Central memory CD8-positive, alpha-beta T cell (primary cell): Measurements from ENCODE around the gene MAGI3.

Experiments
- ATAC-seq: fragments of 150-1000 bp; cut with Tn5 transposase; replicated peaks from 2 replicates; pipeline ENCODE4 v1.10.0; 2022; ENCODE audit warnings: mild to moderate bottlenecking, moderate FRiP score, moderate number of reproducible peaks; ENCODE audit not compliant: poor library complexity, severe bottlenecking; ENCODE audit errors: extremely low read depth
- DNase-seq, 2 donors: peaks; one replicate each; pipeline ENCODE4 v3.0.0; 2021; ENCODE audit warnings: low spot score in 2 of 2
- H3K27ac Mint-ChIP-seq: one replicate; pipeline ENCODE4 v1.8.0; 2022; ENCODE audit warnings: low read depth, mild to moderate bottlenecking, moderate library complexity, mixed read lengths
- H3K27me3 Mint-ChIP-seq: one replicate; pipeline ENCODE4 v1.8.0; 2022; ENCODE audit warnings: mixed read lengths
- H3K36me3 Mint-ChIP-seq: one replicate; pipeline ENCODE4 v1.8.0; 2022; ENCODE audit warnings: mild to moderate bottlenecking, moderate library complexity, mixed read lengths; ENCODE audit not compliant: insufficient read depth
- H3K4me1 Mint-ChIP-seq: one replicate; pipeline ENCODE4 v1.8.0; 2022; ENCODE audit warnings: mixed read lengths
- H3K4me3 Mint-ChIP-seq: one replicate; pipeline ENCODE4 v1.8.0; 2022; ENCODE audit warnings: mild to moderate bottlenecking, moderate library complexity, mixed read lengths
- H3K9me3 Mint-ChIP-seq: one replicate; pipeline ENCODE4 v1.8.0; 2022; ENCODE audit warnings: mixed read lengths

MAGI3 gene

DNA sequence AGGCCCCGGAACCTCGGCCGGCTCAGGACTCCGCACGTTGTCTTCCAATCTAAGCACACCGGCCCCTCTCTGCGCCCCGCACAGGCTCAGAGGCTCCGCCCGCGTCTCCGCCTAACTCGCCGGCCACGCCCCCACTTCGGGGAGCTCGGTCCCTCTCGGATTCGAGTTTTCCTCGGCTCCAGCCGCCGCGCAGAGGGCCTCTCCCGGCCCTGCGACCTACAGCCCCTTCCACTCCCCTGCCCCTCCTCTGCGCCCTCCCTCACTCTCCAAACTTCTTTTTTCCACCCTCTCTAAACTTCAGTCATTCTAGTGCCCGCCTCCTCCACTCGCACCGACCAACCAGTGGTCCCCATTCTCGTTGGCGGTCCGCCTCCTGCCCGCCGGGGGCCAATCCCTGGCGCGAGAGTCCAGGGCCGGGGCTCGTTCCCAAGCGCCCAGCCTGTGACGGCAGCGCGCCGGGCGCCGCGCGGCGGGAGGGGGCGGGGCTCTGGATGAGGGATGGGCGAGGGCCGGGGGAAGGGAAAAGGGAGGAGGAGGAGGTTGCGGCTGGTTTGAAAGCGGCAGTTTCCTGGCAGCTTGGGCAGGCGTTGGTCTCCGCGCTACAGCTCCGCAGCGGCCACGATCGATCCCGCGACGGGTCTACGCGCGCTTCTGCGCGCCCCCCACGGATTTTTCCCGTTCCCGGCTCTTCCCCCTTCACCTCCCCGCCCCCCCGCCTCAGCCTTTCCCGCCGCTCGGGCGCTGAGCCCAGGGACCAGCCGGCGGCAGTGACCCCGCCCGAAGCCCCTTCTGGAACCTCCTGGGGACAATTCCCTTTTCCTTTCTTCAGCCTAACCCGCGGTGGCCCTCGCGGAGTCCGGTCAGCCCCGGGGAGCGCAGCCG is at the start of gene MAGI3:
Gene MAGI3, plus strand, starts transcription at position 563 of the 882 bp plus-strand sequence. CDS start 519 bp downstream, outside the sequence.
- H3K27ac Mint-ChIP-seq, result no peak within 1 kb of the TSS
- DNase-seq (peak; percentile 78 to 79), ATAC-seq (peak; percentile 88)
- no peaks in the 10 kb centered on the region for H3K9me3 Mint-ChIP-seq
- H3K36me3 Mint-ChIP-seq, result peaks cover 2% of the 10 kb centered on the region
- peaks cover 23% of the 10 kb centered on the region for H3K4me1 Mint-ChIP-seq
- peaks cover 16% of the 10 kb centered on the region for H3K27me3 Mint-ChIP-seq
- peak within 1 kb of the TSS; percentile 84 for H3K4me3 Mint-ChIP-seq

DNA sequence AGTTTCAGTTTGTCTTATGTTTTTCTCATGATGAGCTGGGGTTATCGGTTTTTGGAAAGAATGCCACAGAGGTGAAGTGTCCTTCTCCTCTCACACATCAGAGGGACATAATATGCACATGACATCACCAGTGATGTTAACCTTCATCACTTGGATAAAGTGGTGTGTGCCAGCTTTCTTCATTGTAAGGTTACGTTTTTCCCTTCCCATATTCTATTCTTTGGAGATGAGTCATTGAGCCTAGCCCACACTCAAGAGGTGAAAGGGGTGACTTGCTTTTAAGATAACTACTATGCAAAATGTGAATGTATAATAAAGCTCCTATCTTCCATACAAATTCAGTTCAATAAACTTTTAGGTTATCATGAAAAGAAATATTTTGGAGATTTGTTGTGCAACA is 36.7 kb upstream of the MAGI3 start:
- Mint-ChIP-seq H3K4me3 (no peak overlapping the region), H3K4me1 (no peaks in the 10 kb centered on the region), H3K36me3 (no peaks in the 10 kb centered on the region), H3K27ac (no peak overlapping the region), H3K27me3 (peaks cover 11% of the 10 kb centered on the region), H3K9me3 (no peaks in the 10 kb centered on the region)
- DNase-seq (no peak), ATAC-seq (no peak)

DNA sequence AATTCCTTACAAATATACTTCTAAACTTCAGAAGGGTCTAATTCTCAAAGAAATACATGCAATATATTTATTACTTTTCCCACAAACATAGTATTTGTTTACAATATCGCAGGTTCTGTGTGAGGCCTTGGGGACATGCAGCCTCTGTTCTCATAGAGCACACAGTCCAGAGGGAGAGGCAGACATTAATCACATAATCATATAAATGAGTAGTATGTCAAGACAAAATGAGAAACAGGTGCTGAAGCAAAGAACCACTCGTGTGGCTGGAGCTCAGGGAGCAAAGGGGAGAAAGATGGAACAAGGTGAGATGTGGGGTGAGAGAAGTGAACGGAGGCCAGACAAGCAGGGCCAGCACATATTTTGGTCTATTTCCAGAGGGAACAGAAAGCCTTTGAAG is 26.4 kb upstream of the MAGI3 start:
- H3K27me3 Mint-ChIP-seq, result peaks cover 6% of the 10 kb centered on the region
- DNase-seq (no peak), ATAC-seq (no peak)
- no peaks in the 10 kb centered on the region for H3K4me1 Mint-ChIP-seq
- no peak overlapping the region for H3K4me3 Mint-ChIP-seq
- H3K9me3 Mint-ChIP-seq, result no peaks in the 10 kb centered on the region
- no peak overlapping the region for H3K27ac Mint-ChIP-seq
- H3K36me3 Mint-ChIP-seq, result no peaks in the 10 kb centered on the region

DNA sequence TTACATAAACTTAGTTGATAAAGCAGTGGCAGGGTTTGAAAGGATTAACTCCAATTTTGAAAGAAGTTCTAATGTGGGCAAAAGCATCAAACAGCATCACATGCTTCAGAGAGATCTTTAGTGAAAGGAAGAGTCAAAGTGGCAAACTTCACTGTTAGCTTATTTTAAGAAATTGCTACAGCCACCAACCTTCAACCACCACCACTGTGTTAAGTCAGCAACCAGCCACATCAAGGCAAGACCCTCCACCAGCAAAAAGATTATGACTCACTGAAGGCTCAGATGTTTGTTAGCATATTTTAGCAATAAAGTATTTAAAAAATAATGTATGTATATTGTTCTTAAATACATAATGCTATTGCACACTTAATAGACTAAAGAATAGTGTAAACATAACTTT is 21.3 kb upstream of the MAGI3 start:
- ATAC-seq, result no peak

GRCh38 chr1:113369699-113370098 is 20.6 kb upstream of the MAGI3 start:
- H3K9me3 Mint-ChIP-seq, result no peaks in the 10 kb centered on the region
- peaks cover 32% of the 10 kb centered on the region for H3K27me3 Mint-ChIP-seq
- ATAC-seq (no peak), DNase-seq (no peak)
- no peak overlapping the region for H3K27ac Mint-ChIP-seq
- H3K4me1 Mint-ChIP-seq, result no peaks in the 10 kb centered on the region
- no peaks in the 10 kb centered on the region for H3K36me3 Mint-ChIP-seq
- no peak overlapping the region for H3K4me3 Mint-ChIP-seq

More for the DNA sequence above, 21.3 kb upstream of the MAGI3 start:
- H3K4me3 Mint-ChIP-seq, result no peak overlapping the region
- no peaks in the 10 kb centered on the region for H3K36me3 Mint-ChIP-seq
- peaks cover 29% of the 10 kb centered on the region for H3K27me3 Mint-ChIP-seq
- no peak overlapping the region for H3K27ac Mint-ChIP-seq
- H3K9me3 Mint-ChIP-seq, result no peaks in the 10 kb centered on the region
- H3K4me1 Mint-ChIP-seq, result no peaks in the 10 kb centered on the region
- DNase-seq, result no peak

GRCh38 chr1:113370868-113371267 is 19.4 kb upstream of the MAGI3 start:
- no peaks in the 10 kb centered on the region for H3K9me3 Mint-ChIP-seq
- ATAC-seq (no peak), DNase-seq (no peak)
- H3K27me3 Mint-ChIP-seq, result peaks cover 30% of the 10 kb centered on the region
- no peak overlapping the region for H3K4me3 Mint-ChIP-seq
- H3K27ac Mint-ChIP-seq, result no peak overlapping the region
- no peaks in the 10 kb centered on the region for H3K36me3 Mint-ChIP-seq
- H3K4me1 Mint-ChIP-seq, result no peaks in the 10 kb centered on the region

DNA sequence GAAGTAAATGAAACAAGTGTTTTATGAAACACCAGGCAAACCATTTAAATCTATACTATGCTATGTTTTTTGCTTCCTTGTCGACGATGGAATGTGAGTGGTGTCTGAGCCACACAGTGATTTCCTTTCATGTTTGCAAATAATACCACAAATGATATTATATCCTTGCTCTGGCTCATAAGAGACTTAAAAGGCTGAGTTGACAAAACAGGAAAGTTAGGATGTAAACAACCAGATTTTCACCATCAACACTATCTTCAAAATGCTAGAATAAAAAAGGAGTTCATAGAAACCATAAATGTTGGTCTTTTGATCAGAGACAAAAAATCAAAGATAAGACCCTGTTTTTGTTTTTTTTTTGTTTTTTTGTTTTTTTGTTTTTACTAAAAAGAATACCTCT is 17.8 kb upstream of the MAGI3 start:
- H3K27ac Mint-ChIP-seq, result no peak overlapping the region
- peaks cover 30% of the 10 kb centered on the region for H3K27me3 Mint-ChIP-seq
- H3K4me1 Mint-ChIP-seq, result no peaks in the 10 kb centered on the region
- ATAC-seq, result no peak
- H3K9me3 Mint-ChIP-seq, result no peaks in the 10 kb centered on the region
- no peak overlapping the region for H3K4me3 Mint-ChIP-seq
- no peaks in the 10 kb centered on the region for H3K36me3 Mint-ChIP-seq
- no peak for DNase-seq

DNA sequence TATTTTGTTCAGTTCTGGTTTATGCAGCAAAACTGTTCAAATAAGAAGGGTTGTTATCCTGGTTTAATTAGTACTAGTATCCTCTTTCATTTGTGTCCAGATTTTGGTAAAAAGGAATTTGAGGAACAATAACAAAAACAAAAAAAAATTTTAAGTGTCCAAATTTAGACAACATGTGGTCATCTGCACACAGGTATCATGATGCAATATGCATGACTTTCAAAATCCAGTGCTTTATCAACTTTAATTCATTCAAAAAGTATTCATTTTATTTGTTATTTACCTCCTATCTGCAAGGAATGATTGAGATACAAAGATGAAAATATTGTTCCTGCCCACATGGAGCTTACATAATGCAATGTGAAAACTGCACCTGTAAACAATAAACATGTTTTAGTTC is 16.7 kb upstream of the MAGI3 start:
- ATAC-seq, result no peak
- no peak for DNase-seq
- no peaks in the 10 kb centered on the region for H3K4me1 Mint-ChIP-seq
- H3K9me3 Mint-ChIP-seq, result no peaks in the 10 kb centered on the region
- H3K27me3 Mint-ChIP-seq, result peaks cover 30% of the 10 kb centered on the region
- no peaks in the 10 kb centered on the region for H3K36me3 Mint-ChIP-seq
- no peak overlapping the region for H3K27ac Mint-ChIP-seq
- no peak overlapping the region for H3K4me3 Mint-ChIP-seq

GRCh38 chr1:113375878-113376277 is 14.4 kb upstream of the MAGI3 start:
- Mint-ChIP-seq H3K27me3 (peaks cover 33% of the 10 kb centered on the region), H3K4me1 (no peaks in the 10 kb centered on the region), H3K9me3 (no peaks in the 10 kb centered on the region), H3K4me3 (no peak overlapping the region), H3K27ac (no peak overlapping the region), H3K36me3 (no peaks in the 10 kb centered on the region)
- ATAC-seq (no peak), DNase-seq (no peak)

GRCh38 chr1:113380075-113380474 is 10.2 kb upstream of the MAGI3 start:
- no peak for ATAC-seq
- H3K36me3 Mint-ChIP-seq, result no peaks in the 10 kb centered on the region
- no peaks in the 10 kb centered on the region for H3K9me3 Mint-ChIP-seq
- no peak overlapping the region for H3K4me3 Mint-ChIP-seq
- peaks cover 29% of the 10 kb centered on the region for H3K27me3 Mint-ChIP-seq
- no peak overlapping the region for H3K27ac Mint-ChIP-seq
- H3K4me1 Mint-ChIP-seq, result no peaks in the 10 kb centered on the region
- DNase-seq, result no peak

GRCh38 chr1:113388017-113388620 is 2.2 kb upstream of the MAGI3 start:
- H3K4me1 Mint-ChIP-seq, result peaks cover 23% of the 10 kb centered on the region
- no peak overlapping the region for H3K27ac Mint-ChIP-seq
- ATAC-seq, result no peak
- H3K36me3 Mint-ChIP-seq, result peaks cover 2% of the 10 kb centered on the region
- H3K9me3 Mint-ChIP-seq, result no peaks in the 10 kb centered on the region
- H3K27me3 Mint-ChIP-seq, result peaks cover 30% of the 10 kb centered on the region
- no peak for DNase-seq
- H3K4me3 Mint-ChIP-seq, result no peak overlapping the region

DNA sequence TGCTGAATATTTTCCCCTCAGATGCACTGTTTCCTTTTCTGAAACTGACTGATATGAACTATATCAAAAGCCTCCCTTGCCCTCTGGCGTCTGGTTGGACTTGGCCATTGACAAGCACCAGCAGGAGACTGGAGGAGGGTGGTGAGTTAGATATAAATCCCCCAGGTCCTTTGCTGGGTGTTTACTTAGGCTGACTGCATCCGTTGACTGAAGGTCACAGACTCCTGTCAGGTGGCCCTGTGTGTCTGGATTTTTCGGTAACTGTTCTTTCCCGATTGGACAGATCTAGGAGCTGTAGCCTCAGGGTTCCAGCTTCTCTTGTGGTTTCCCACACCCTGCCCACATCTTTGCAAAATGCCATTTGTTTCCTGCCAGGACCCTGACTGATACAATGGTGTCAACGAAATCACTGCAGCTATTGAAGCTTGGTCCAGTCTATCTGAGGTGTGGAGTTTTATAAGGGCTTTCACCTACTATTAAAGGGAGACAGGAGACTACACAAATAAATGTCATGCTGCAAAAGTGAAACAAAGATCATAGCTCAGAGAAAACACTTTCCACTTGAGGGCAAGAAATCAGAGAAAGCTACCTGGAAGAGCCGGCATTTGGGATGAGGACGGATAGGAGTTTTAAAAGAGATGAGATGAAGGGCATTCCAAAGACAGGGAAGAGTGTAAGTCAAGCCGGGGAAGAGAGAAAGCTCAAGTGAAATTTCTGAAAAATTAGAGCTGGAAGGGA is 1.5 kb upstream of the MAGI3 start:
- peaks cover 23% of the 10 kb centered on the region for H3K27me3 Mint-ChIP-seq
- no peak overlapping the region for H3K27ac Mint-ChIP-seq
- peaks cover 2% of the 10 kb centered on the region for H3K36me3 Mint-ChIP-seq
- H3K4me1 Mint-ChIP-seq, result peaks cover 23% of the 10 kb centered on the region
- H3K9me3 Mint-ChIP-seq, result no peaks in the 10 kb centered on the region
- H3K4me3 Mint-ChIP-seq, result peak overlapping the region; percentile 84
- no peak for DNase-seq
- ATAC-seq, result no peak
